GM18526 (cell line): ENCODE results near the gene CCNI2.

Experiments
- POLR2A ChIP-seq: IDR thresholded peaks from 3 replicates; pipeline ENCODE4 v1.6.1; 2011; ENCODE audit not compliant: insufficient read length; ENCODE audit errors: extremely low read depth

The CCNI2 gene

GRCh38 chr5:132759114-132760048 lies 12.2 kb downstream of the CCNI2 start:
- no peak for TF ChIP-seq POLR2A

GRCh38 chr5:132760049-132760420 lies 12.8 kb downstream of the CCNI2 start:
- TF ChIP-seq POLR2A: no peak

- TF ChIP-seq POLR2A: no peak
Measured at GRCh38 chr5:132760601-132761317, 13.5 kb downstream of the CCNI2 start.

- no peak for TF ChIP-seq POLR2A
Measured at GRCh38 chr5:132761321-132762240, 14.4 kb downstream of the CCNI2 start.

- no peak for TF ChIP-seq POLR2A
Measured at GRCh38 chr5:132762246-132763000, 15.2 kb downstream of the CCNI2 start.

- TF ChIP-seq POLR2A: no peak
Measured at GRCh38 chr5:132763181-132764036, 16.2 kb downstream of the CCNI2 start.

GRCh38 chr5:132764051-132764450 lies 16.8 kb downstream of the CCNI2 start:
- TF ChIP-seq POLR2A: no peak

- no peak for TF ChIP-seq POLR2A
Measured at GRCh38 chr5:132764671-132765238, 17.5 kb downstream of the CCNI2 start.

- no peak for TF ChIP-seq POLR2A
Measured at GRCh38 chr5:132765311-132766019, 18.2 kb downstream of the CCNI2 start.

GRCh38 chr5:132766020-132766805 lies 19.0 kb downstream of the CCNI2 start:
- TF ChIP-seq POLR2A: no peak

- no peak for TF ChIP-seq POLR2A
Measured at GRCh38 chr5:132766806-132767055, 19.5 kb downstream of the CCNI2 start.

GRCh38 chr5:132767150-132767549 lies 19.9 kb downstream of the CCNI2 start:
- no peak for TF ChIP-seq POLR2A
